ENCODE data around the gene PTCH1. TPM values are rescaled to one million over a fixed set of nuclear protein-coding genes. Genes with fewer than 3 reads are reported as not detected.

The PTCH1 gene
- total and polyA plus RNA-seq, 2 experiments from 2014 or later = 7.3 to 13.9 TPM

GRCh38 chr9:95449016-95449415, 67.8 kb downstream of the PTCH1 start:
- no peak for TF ChIP-seq CTCF (IDR thresholded peaks at IDR 0.05; ENCODE audit: low read depth, low read length)
- DNase-seq (ENCODE audit: low read depth in 1 of 2, low spot score in 1 of 2) = no peak
- H3K4me1 ChIP-seq (ENCODE audit: low read depth) = peaks cover 33% of the 10 kb centered on the region

GRCh38 chr9:95447660-95448420, 68.9 kb downstream of the PTCH1 start:
- no peaks in the 10 kb centered on the region for H3K27me3 ChIP-seq
- peaks cover 33% of the 10 kb centered on the region for H3K4me1 ChIP-seq (ENCODE audit: low read depth)
- H3K27ac ChIP-seq = peak overlapping the region; percentile 93
- peak in 1 of 2 donors; percentile 79 for DNase-seq (ENCODE audit: low read depth in 1 of 2, low spot score in 1 of 2)
- no peaks in the 10 kb centered on the region for H3K9me3 ChIP-seq (ENCODE audit: low read depth)
- peaks cover 23% of the 10 kb centered on the region for H3K36me3 ChIP-seq
- no peak for TF ChIP-seq CTCF (IDR thresholded peaks at IDR 0.05; ENCODE audit: low read depth, low read length)
- H3K4me3 ChIP-seq = no peak overlapping the region

More at GRCh38 chr9:95449016-95449415, 67.8 kb downstream of the PTCH1 start:
- Histone ChIP-seq H3K36me3 (peaks cover 19% of the 10 kb centered on the region), H3K9me3 (ENCODE audit: low read depth) (no peaks in the 10 kb centered on the region), H3K27me3 (no peaks in the 10 kb centered on the region), H3K27ac (peak overlapping the region; percentile 93), H3K4me3 (no peak overlapping the region)

GRCh38 chr9:95446984-95447383, 69.8 kb downstream of the PTCH1 start:
- no peak for TF ChIP-seq CTCF (IDR thresholded peaks at IDR 0.05; ENCODE audit: low read depth, low read length)
- DNase-seq (ENCODE audit: low read depth in 1 of 2, low spot score in 1 of 2) = no peak
- H3K4me3 ChIP-seq = no peak overlapping the region
- H3K9me3 ChIP-seq (ENCODE audit: low read depth) = no peaks in the 10 kb centered on the region
- H3K4me1 ChIP-seq (ENCODE audit: low read depth) = peaks cover 33% of the 10 kb centered on the region
- no peaks in the 10 kb centered on the region for H3K27me3 ChIP-seq
- peak overlapping the region; percentile 93 for H3K27ac ChIP-seq
- H3K36me3 ChIP-seq = peaks cover 23% of the 10 kb centered on the region

- Histone ChIP-seq H3K27ac (peak overlapping the region; percentile 93), H3K9me3 (ENCODE audit: low read depth) (no peaks in the 10 kb centered on the region), H3K36me3 (peaks cover 23% of the 10 kb centered on the region), H3K27me3 (no peaks in the 10 kb centered on the region), H3K4me3 (no peak overlapping the region), H3K4me1 (ENCODE audit: low read depth) (peaks cover 33% of the 10 kb centered on the region)
- no peak for TF ChIP-seq CTCF (IDR thresholded peaks at IDR 0.05; ENCODE audit: low read depth, low read length)
- DNase-seq (ENCODE audit: low read depth in 1 of 2, low spot score in 1 of 2) = no peak
Measured at GRCh38 chr9:95446259-95446658, 70.5 kb downstream of the PTCH1 start.

GRCh38 chr9:95444160-95444559, 72.6 kb downstream of the PTCH1 start:
- no peak overlapping the region for H3K27ac ChIP-seq
- H3K36me3 ChIP-seq = peaks cover 23% of the 10 kb centered on the region
- DNase-seq (ENCODE audit: low read depth in 1 of 2, low spot score in 1 of 2) = no peak
- H3K4me1 ChIP-seq (ENCODE audit: low read depth) = peaks cover 25% of the 10 kb centered on the region
- no peaks in the 10 kb centered on the region for H3K9me3 ChIP-seq (ENCODE audit: low read depth)
- no peak overlapping the region for H3K4me3 ChIP-seq
- no peak for TF ChIP-seq CTCF (IDR thresholded peaks at IDR 0.05; ENCODE audit: low read depth, low read length)
- no peaks in the 10 kb centered on the region for H3K27me3 ChIP-seq
